ENCODE measurements around the gene CAMK2B.

DNA sequence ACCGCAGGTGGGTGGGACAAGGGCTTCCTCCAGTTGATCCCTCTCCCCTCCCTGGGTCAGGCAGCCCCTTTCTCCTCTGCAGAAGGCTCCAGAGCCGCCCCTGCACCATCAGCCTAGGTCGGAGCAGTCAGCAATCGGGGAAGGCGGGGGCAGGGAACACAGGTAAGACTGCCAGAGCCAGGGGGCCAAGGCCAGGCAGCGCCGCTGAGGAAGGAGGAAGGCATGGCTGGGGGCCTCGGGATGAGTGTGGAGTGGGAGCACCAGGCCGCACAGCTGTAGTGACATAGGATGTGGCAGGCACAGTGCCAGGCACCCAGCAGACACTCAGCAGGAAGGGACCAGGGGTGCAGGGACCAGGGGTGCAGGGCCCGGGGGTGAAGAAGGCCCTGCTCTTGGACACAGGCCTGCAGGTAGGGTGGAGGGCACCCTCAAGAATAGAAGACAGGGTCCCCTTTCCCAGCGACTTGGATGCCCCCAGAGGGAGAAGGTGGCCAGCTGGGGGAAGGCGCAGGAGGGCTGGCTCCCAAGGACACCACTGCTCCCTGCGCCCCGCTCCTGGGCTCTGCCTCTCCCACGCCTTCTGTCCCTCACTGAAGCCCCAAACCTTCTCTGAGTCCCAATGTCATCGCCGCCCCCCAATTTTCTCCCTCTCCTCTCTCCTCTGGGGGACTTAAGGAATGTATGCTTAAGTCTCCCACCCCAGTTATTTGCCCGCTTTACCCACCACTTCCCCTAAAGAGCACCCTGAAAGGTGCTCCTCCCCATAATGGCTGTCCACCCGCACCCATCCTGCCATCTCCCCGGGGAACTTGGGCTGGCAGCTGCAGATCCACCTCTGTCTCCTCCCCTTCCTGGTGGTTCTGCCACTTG lies 38.5 kb downstream of the CAMK2B start:
- TF ChIP-seq TAF1 (IDR thresholded peaks at IDR 0.05; ENCODE audit: low read depth, low read length) (no peak), POLR2A (IDR thresholded peaks at IDR 0.05; ENCODE audit: low read depth, low read length) (no peak), POLR2AphosphoS5 (IDR thresholded peaks at IDR 0.05; ENCODE audit: low read depth, low read length) (no peak), SPI1 (IDR thresholded peaks at IDR 0.05; ENCODE audit: low read depth, low read length) (no peak)
